GM10847 (cell line): ENCODE results near the gene SLC22A2.

Experiments
- POLR2A ChIP-seq: IDR thresholded peaks from 2 replicates; pipeline ENCODE4 v1.6.1; 2011; ENCODE audit not compliant: insufficient read length; ENCODE audit errors: extremely low read depth

Gene SLC22A2

GRCh38 chr6:160261991-160262680 lies 3.5 kb upstream of the SLC22A2 start:
- no peak for TF ChIP-seq POLR2A

DNA sequence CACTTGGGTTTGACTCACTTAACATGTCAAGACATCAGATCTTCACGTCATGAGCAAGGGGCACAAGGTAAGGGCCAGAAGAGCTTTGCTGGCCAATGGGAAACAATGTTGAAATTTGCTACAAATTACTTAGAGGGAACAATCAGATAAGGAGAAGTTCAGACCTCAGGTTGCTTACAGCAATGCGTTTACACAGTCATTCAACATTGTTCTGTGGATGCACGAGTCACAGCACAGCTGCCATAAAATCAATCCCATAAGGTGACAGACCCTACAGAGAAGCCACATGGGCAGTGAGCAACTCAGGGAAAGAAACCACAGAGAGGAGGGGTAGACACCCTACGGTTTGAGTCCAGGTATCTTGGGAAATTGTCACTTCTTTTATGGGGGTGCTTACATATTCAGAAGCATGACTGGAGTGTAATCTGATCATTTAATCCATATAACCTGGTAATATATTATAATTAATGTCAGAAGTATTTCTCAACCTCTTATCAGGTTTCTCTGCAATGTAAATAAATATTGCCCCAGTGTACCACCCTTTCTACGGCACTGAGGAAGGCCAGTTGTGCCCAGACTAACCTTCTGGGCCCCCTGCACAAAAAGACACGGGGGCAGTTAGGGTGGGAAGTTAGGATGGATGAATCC lies 2.3 kb upstream of the SLC22A2 start:
- no peak for TF ChIP-seq POLR2A

DNA sequence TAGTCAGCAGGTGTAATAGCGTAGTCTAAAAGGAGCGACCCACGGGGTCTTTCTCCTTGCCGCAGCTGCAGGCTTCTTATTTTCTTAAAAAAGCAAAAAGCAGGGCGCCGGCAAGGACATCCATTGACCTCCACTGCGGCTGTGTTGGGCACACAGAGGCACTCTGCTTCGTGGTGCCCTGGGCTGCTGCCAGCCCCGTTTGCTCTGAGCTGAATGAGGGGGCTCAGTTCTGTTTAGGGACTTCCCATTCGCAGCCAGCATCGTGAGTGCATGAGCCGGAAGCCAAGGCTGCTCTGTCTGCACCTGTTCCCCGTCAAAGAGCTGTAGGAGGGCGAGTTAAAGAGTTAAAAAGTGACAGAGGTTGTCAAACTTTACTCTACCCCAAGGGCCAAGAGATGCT lies 1.7 kb upstream of the SLC22A2 start:
- TF ChIP-seq POLR2A, result no peak

DNA sequence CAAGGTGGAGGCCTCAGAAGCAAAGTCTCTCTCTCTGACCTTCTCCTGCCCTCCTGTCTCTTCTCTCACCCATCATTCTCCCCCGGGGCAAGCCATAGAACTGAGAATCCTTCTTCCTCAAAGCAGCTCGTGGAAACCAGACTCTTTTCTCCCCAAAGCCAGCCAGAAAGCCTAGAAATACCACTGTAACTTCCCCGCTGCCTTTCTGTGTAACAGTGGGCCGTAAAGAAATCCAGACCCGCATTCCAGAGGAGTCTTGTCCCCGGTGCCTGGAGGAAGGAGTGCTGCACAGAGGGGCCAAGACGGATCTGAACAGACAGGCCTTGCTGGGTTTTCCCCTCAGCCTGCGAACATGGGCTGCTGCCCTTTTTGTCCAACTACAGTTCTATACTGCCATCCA lies 977 bp upstream of the SLC22A2 start:
- no peak for TF ChIP-seq POLR2A

GRCh38 chr6:160259143-160259425 lies 463 bp upstream of the SLC22A2 start:
- TF ChIP-seq POLR2A, result no peak

GRCh38 chr6:160256445-160256844 lies 2.2 kb downstream of the SLC22A2 start:
- no peak for TF ChIP-seq POLR2A

- no peak for TF ChIP-seq POLR2A
Measured at GRCh38 chr6:160254467-160255312, 3.9 kb downstream of the SLC22A2 start.

DNA sequence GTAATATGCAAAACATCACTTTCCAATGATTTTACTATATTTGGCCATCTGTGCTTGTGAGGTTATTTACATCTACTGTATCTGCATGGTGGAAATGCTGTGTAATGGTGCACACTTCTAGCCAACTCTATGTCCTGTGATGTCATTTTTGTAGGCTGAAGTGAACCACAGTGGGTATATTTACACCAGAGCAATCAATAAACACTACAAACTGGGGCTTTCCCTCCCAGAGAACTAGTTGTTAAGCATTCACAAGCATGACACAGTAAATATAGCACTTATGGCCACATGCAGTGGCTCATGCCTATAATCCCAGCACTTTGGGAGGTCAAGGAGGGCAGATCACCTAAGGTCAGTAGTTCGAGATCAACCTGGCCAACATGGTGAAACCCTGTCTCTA lies 4.9 kb downstream of the SLC22A2 start:
- no peak for TF ChIP-seq POLR2A

- TF ChIP-seq POLR2A, result no peak
Measured at GRCh38 chr6:160253292-160253691, 5.3 kb downstream of the SLC22A2 start.

DNA sequence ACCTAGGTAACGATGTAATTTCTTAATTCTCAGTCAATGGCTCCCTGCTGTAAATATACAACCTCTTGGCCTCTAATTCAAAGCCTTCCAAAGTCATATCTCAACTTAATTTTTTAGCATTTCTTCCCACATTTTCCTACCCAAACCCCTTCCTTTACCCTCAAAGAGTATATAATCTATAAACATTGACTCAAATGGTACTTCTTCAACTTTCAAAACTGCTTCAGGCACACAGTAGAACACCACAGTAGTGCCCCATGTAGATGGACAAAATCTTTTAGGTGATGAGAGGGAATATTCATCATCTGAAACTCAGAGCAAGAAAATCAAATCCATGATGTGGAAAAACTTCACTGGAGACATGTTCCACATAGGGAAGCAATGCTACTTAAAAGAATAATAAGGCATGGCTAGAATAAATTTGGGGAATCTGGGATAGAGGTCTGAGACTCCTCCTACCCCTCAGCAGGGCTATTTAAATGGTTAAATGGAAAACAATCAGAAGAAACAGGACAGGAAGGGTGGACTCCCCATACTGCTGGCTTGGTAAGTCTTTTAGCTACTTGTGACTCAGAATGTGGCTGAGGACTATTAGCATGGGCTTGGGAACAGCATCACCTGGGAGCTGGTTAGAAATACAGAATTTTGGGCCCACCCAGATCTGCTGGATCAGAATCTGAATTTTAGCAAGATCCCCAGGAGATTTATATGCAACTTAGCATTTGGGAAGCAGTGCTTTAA lies 6.4 kb downstream of the SLC22A2 start:
- no peak for TF ChIP-seq POLR2A

DNA sequence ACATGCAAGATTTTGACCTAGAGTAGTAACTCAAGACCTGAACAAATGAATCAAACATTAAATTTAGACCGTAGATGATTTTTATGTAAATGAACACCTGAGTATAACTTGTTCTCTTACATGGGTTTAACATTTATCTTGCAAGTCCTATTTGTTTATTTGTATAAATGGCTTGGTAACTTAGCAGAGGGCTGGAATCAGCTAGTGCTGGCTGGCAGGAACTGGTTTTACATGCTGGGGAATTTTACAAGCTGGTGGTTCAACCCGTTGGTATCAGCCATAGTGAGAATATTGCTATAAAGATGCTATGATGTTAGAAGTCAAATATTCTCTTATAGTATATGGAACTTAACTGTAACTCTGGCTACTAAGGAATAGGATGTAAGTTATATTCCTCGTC lies 8.9 kb downstream of the SLC22A2 start:
- TF ChIP-seq POLR2A, result no peak

GRCh38 chr6:160248538-160248937 lies 10.1 kb downstream of the SLC22A2 start:
- TF ChIP-seq POLR2A, result no peak

DNA sequence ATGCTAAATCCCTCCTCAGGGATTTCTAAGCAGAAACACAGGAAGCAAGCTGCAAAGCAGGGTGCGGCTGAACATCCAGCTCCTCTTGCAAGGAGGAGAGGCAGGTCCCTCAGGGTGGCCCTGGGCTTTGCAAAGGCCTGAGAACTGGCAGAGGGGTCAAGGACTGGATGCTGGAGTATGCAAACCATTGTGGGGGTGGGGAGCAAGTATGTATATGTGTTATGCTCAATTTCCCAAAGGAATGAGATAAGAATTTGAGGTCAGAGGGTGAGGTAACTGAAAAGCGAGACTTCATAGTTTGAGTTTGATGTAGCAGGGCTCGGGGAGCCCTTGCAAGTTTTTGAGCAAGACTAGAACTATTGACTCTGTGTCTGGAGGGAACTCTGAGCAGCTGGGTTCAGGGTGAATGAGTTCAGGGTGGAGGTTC lies 11.2 kb downstream of the SLC22A2 start:
- no peak for TF ChIP-seq POLR2A

DNA sequence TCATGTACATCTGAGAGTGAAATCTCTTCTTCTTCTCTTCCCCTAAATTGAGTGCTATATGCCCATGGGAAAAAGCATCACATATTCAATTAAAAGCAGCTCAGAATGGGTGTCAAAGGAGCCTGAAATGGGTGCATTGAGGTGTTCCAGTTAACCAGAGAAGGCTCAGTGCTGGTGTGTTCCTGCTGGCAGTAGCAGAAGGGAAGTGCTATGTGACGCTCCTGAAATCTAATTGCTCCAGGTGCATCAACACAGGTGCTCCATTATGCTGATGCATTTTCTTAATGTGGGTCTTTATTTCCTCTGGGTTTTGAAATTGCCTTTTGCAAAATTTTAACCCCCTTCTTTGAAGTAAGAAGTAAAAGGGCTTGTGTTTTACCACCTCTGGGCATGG lies 17.9 kb downstream of the SLC22A2 start:
- TF ChIP-seq POLR2A, result no peak

GRCh38 chr6:160239929-160240690 lies 18.5 kb downstream of the SLC22A2 start:
- no peak for TF ChIP-seq POLR2A
